ENCODE results near the gene MAST2.
"Not testable (repeated sequence)": the region's sequence is repeated elsewhere in the genome, so short reads cannot be mapped to it uniquely, and the experiment has no call there.

Gene MAST2

DNA sequence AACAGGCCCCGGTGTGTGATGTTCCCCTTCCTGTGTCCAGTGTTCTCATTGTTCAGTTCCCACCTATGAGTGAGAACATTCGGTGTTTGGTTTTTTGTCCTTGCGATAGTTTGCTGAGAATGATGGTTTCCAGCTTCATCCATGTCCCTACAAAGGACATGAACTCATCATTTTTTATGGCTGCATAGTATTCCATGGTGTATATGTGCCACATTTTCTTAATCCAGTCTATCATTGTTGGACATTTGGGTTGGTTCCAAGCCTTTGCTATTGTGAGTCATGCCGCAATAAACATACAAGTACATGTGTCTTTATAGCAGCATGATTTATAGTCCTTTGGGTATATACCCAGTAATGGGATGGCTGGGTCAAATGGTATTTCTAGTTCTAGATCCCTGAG is 158.5 kb downstream of the MAST2 start:
- not testable (repeated sequence) for H3K4me3 ChIP-seq (ENCODE audit: low read length); DNase-seq (ENCODE audit: low read depth, low spot score)

- no peak overlapping the region for H3K4me3 ChIP-seq (ENCODE audit: low read length)
- no peak for DNase-seq (ENCODE audit: low read depth, low spot score)
These were observed 165.7 kb downstream of the MAST2 start for GRCh38 chr1:45968941-45969666.

DNA sequence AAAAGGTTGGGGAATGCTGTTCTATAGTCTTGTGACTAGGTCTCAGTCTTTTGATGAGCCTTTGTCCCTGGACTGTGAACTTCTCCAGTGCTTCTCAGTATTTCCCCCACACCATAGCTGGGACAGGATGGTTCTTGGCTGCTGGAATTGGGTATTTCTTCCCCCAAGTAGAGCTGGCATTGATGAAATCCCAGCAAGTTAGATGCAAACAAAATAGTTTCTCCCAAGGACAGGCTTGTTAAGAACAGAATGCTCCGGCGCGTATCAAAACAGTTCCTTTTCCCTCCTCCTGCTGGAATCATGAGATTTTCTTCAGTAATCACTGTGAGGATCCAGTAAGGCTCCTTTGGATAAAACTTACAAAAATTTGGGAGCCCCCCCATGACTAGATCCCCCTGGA is 166.5 kb downstream of the MAST2 start:
- no peak overlapping the region for H3K4me3 ChIP-seq (ENCODE audit: low read length)
- DNase-seq (ENCODE audit: low read depth, low spot score): no peak

DNA sequence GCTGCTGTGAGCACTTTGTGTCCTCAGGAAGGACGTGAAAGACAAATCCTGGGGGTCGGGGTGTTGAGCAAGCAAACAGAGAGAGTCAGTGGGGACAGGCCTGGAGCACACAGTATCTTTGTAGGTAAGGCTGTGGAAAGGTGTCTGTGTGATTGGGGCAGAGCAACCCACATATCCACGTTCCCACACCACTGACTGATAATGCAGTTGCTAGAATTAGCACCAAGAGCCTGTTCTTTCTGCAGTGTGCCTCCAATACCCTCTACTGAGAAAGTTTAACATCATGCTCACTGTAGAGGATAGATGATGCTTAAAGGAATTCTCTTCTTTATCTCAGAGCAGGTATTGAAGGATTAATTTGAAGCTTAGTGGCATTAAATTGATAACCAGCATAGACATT is 167.9 kb downstream of the MAST2 start:
- H3K4me3 ChIP-seq (ENCODE audit: low read length): no peak overlapping the region
- DNase-seq (ENCODE audit: low read depth, low spot score): no peak

GRCh38 chr1:45971922-45972531 is 168.6 kb downstream of the MAST2 start:
- DNase-seq (ENCODE audit: low read depth, low spot score): no peak
- no peak overlapping the region for H3K4me3 ChIP-seq (ENCODE audit: low read length)

GRCh38 chr1:45972621-45973020 is 169.2 kb downstream of the MAST2 start:
- no peak for DNase-seq (ENCODE audit: low read depth, low spot score)
- H3K4me3 ChIP-seq (ENCODE audit: low read length): no peak overlapping the region

DNA sequence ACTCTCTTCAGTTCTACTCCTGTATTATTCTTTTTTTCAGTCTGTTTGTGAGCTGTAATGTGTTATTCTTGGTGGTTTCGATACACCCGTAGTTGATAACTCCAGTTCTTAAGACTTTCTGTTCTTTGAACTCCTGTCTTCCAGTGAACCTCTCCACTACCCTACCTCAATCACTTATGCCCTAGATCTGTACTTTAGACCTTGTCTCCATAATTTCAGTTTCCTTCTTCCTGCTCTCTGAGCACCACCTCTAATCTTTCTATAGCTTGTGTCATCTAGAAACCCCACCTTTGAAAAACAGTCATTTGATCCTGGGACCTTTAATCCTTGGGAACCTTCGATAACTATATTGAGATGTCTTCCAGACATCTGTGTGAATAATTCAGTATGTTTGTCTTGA is 169.7 kb downstream of the MAST2 start:
- no peak for DNase-seq (ENCODE audit: low read depth, low spot score)
- no peak overlapping the region for H3K4me3 ChIP-seq (ENCODE audit: low read length)

- DNase-seq (ENCODE audit: low read depth, low spot score): no peak
- H3K4me3 ChIP-seq (ENCODE audit: low read length): no peak overlapping the region
These were observed 171.3 kb downstream of the MAST2 start for GRCh38 chr1:45974541-45975269.

DNA sequence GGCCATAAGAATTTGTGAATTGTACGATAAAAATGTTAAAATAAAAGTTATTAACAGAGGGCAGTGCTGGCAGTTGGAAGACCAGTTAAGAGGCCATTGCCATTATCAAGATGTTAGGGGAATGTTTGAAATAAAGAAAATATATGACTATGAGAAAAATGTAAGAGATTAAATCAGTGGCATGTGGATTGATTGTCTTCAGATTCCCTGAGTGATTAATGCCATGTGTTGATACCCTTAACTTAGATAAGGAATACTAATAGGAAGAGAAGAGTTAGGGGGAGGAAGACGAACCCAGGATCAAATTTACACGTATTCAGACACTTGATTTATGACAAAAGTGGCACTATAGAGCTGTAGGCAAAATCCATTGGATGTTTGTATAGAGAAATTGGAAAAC is 173.2 kb downstream of the MAST2 start:
- no peak overlapping the region for H3K4me3 ChIP-seq (ENCODE audit: low read length)
- no peak for DNase-seq (ENCODE audit: low read depth, low spot score)

- no peak for DNase-seq (ENCODE audit: low read depth, low spot score)
- H3K4me3 ChIP-seq (ENCODE audit: low read length): no peak overlapping the region
These were observed 175.8 kb downstream of the MAST2 start for GRCh38 chr1:45979074-45979777.

DNA sequence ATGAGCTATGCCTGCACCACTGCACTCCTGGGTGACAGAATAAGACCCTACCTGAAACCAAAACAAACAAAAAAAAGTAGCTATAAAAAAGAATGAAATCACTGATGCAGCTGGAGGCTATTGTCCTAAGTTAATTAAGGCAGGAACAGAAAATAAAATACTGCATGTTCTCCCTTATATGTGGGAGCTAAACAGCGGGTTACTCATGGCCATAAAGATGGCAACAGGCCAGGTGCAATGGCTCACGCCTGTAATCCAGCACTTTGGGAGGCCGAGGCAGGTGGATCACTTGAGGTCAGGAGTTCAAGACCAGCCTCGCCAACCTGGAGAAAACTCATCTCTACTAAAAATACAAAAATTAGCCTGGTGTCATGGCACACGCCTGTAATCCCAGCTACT is 176.4 kb downstream of the MAST2 start:
- no peak overlapping the region for H3K4me3 ChIP-seq (ENCODE audit: low read length)
- no peak for DNase-seq (ENCODE audit: low read depth, low spot score)

DNA sequence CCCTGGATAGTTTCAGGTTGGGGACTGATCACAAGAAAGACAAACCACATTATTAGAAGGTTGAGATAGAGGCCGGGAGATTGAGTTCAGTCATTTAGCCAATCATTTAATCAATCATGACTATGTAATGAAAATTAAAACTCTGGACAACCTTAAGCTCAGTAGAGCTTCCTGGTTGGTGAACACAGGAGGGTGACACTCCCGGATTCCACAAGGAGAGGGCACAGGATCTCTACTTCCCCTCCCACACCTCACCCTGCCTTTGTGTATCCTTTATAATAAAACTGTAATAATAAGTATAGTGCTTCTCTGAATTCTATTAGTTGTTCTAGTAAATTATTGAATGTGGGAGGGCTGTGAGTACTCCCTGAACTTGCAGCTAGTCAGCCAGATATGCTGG is 178.9 kb downstream of the MAST2 start:
- DNase-seq (ENCODE audit: low read depth, low spot score): no peak
- H3K4me3 ChIP-seq (ENCODE audit: low read length): no peak overlapping the region

GRCh38 chr1:45983967-45984366 is 180.6 kb downstream of the MAST2 start:
- DNase-seq (ENCODE audit: low read depth, low spot score): no peak
- no peak overlapping the region for H3K4me3 ChIP-seq (ENCODE audit: low read length)

DNA sequence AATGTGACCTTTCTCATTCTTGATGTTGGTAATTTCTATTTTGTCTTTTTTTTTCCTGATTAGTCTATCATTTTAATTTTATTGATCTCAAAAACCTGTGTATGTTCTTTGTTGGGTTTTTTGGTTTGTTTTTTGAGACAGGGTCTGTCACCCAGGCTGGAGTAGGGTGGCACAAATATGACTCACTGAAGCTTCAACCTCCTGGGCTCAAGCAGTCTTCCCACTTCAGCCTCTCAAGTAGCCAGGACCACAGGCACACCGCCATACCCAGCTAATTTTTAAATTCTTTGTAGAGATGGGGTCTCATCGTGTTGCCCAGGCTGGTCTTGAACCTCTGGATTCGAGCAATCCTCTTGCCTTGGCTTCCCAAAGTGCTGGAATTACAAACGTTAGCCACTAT is 183.8 kb downstream of the MAST2 start:
- no peak overlapping the region for H3K4me3 ChIP-seq (ENCODE audit: low read length)
- DNase-seq (ENCODE audit: low read depth, low spot score): no peak

DNA sequence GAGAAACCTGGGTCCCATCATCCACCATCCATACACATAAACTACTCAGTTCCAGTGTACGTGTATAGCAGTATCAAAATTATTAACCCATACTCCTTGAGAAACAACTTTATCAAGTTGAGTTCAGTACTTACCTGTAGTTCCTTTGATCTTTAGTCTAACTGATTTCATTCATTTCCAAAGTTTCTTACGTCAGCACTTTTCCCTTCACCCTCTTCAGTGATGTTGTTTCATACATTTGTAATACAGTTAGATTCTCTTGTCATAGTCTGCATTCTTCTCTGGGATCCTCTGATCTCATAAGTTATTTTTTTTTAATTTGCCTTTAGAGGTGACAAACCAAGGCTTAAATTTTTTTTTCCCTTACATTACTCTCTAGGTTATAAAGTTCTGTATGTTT is 185.8 kb downstream of the MAST2 start:
- no peak overlapping the region for H3K4me3 ChIP-seq (ENCODE audit: low read length)
- no peak for DNase-seq (ENCODE audit: low read depth, low spot score)

- DNase-seq (ENCODE audit: low read depth, low spot score): no peak
- H3K4me3 ChIP-seq (ENCODE audit: low read length): no peak overlapping the region
These were observed 191.0 kb downstream of the MAST2 start for GRCh38 chr1:45994423-45994822.

GRCh38 chr1:45995298-45995697 is 191.9 kb downstream of the MAST2 start:
- no peak for DNase-seq (ENCODE audit: low read depth, low spot score)
- H3K4me3 ChIP-seq (ENCODE audit: low read length): no peak overlapping the region

GRCh38 chr1:45998020-45998617 is 194.7 kb downstream of the MAST2 start:
- no peak for DNase-seq (ENCODE audit: low read depth, low spot score)
- H3K4me3 ChIP-seq (ENCODE audit: low read length): no peak overlapping the region

DNA sequence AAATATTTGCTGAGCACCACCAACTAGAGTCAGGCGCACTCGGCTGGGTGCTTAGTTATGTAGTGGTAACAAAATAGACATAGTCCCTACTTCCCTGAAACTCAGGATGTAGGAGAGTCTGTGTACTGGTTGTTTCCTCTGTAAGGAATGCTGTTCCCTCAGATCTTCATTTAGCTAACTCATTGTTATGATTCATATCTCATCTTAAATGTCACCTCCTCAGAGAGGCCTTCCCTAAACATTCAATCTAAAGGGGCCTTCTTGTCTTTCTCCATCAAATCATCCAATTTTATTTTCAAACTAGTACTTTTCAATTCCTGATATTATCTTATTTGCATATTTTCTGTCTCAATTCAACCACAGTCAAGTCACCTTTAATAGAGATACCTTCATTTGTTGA is 196.1 kb downstream of the MAST2 start:
- H3K4me3 ChIP-seq (ENCODE audit: low read length): no peak overlapping the region
- no peak for DNase-seq (ENCODE audit: low read depth, low spot score)
